Measurements from ENCODE around the gene ARL1. TPM values are rescaled to one million over a fixed set of nuclear protein-coding genes. Genes with fewer than 3 reads are reported as not detected.
"Not testable (repeated sequence)": the region's sequence is repeated elsewhere in the genome, so short reads cannot be mapped to it uniquely, and the experiment has no call there.

ARL1 gene
- 100 to 1,000 TPM in 1 of 3 donors, 10 to 100 TPM in 2; 82.4 to 100 (median 92.5) TPM for total RNA-seq

DNA sequence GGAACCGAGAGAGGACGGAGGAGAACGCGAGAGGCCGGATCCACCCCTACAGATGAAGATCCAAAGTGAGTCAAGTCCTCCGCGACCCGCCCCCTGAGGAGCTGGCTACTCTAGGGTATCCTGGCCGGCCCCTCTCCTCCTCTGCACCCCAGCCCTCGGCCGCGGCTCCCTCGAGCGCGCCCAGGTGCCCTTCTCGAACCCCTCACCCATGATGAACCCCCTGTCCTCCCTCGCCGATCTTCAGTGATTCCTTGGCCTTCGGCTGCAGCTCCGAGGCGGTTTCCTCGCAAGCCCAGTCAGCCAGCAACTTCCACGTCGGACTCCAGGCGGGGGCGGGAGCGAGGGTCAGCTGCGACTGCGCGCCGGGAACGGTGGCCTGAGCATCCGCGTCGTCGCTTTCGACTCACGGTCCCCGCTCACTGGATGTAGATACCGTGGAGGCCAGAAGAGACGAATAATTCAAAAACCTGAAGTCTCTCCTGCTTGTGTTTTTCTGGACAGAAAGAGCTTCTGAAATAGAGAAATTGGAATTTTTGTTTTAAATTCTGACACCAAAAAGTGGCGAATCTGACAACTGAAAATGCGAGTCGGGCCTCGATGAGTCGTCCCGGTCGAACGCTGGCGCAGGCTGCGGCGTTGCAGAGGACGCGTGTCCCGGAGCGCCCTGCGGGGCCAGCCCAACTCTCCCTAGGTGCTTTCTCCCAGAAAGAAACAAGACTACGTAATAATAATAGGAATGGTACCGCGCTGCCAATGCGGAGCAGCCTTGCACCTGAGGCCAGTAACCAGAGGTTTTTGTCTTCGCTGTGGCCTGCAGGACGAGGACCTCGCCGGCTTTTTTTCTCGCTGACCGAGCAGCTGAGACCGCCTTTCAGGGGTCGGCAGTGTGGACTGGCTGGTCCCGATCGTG, at the start of gene ARL1:
Gene ARL1, minus strand, starts transcription at position 337 of the 910 bp plus-strand sequence. Its CDS starts 127 bp downstream, at position 210.
- Mint-ChIP-seq H3K9me3 (no peaks in the 10 kb centered on the region), H3K4me3 (peak within 1 kb of the TSS; percentile 98), H3K36me3 (ENCODE audit: insufficient read depth) (peaks cover 2% of the 10 kb centered on the region), H3K27me3 (ENCODE audit: low read depth) (peaks cover 4% of the 10 kb centered on the region), H3K4me1 (ENCODE audit: low read depth) (peaks cover 19% of the 10 kb centered on the region)
- peak; percentile 85 to 87 for ATAC-seq
- peak; percentile 75 for DNase-seq

GRCh38 chr12:101455685-101456084, 48.1 kb upstream of the ARL1 start:
- peak in 1 of 2 donors; percentile 66 for ATAC-seq
- peaks cover 4% of the 10 kb centered on the region for H3K9me3 Mint-ChIP-seq
- peaks cover 10% of the 10 kb centered on the region for H3K4me1 Mint-ChIP-seq (ENCODE audit: low read depth)
- H3K4me3 Mint-ChIP-seq, result peak overlapping the region; percentile 59
- no peaks in the 10 kb centered on the region for H3K27me3 Mint-ChIP-seq (ENCODE audit: low read depth)
- DNase-seq, result no peak
- H3K36me3 Mint-ChIP-seq (ENCODE audit: insufficient read depth), result no peaks in the 10 kb centered on the region

- H3K4me1 Mint-ChIP-seq (ENCODE audit: low read depth), result no peaks in the 10 kb centered on the region
Observed at GRCh38 chr12:101441461-101442224, 34.1 kb upstream of the ARL1 start.

DNA sequence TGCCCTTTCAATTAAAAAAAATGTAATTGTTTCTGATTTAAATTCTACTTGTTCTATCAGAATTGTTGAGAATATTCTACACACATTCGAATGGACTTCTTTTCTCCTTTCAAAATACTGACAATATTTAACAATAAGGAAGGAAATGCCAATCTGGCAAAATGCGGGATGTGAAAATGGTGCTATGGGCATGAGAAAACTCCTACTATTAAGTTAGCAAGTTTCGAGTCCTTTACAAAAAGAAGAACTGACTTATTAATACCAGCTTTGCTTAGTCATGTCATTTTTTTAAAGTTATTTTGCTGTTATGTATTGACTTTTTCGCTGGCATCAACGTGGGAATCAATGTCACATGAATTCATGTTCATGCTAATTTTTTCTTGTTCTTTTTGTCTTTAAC, 31.7 kb upstream of the ARL1 start:
- no peaks in the 10 kb centered on the region for H3K36me3 Mint-ChIP-seq (ENCODE audit: insufficient read depth)
- H3K27me3 Mint-ChIP-seq (ENCODE audit: low read depth), result peaks cover 3% of the 10 kb centered on the region
- DNase-seq (no peak), ATAC-seq (no peak)
- no peaks in the 10 kb centered on the region for H3K4me1 Mint-ChIP-seq (ENCODE audit: low read depth)
- no peaks in the 10 kb centered on the region for H3K9me3 Mint-ChIP-seq
- H3K4me3 Mint-ChIP-seq, result no peak overlapping the region

More at GRCh38 chr12:101441461-101442224, 34.1 kb upstream of the ARL1 start:
- H3K9me3 Mint-ChIP-seq, result no peaks in the 10 kb centered on the region
- no peak for ATAC-seq
- no peak overlapping the region for H3K4me3 Mint-ChIP-seq
- H3K36me3 Mint-ChIP-seq (ENCODE audit: insufficient read depth), result no peaks in the 10 kb centered on the region
- DNase-seq, result no peak
- peaks cover 2% of the 10 kb centered on the region for H3K27me3 Mint-ChIP-seq (ENCODE audit: low read depth)

DNA sequence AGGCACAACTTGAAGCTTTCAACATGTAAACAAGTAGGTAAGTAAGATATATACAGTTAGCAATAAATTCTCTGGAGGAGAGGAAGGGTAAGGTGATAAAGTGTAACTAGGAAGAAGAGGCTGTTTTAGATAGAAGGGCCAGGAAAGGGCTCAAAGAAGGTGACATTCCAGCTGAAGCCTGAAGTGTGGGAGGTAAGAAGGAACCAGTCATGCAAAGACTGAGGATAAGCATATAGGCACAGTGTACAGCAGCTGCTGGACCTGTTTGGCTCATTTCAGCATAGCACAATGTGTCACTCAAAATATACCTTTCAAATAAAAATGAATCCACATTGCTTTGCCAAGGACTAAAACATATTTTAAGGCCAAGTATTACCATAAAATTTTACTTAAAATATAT, 28.6 kb upstream of the ARL1 start:
- Mint-ChIP-seq H3K27me3 (ENCODE audit: low read depth) (peaks cover 5% of the 10 kb centered on the region), H3K9me3 (no peaks in the 10 kb centered on the region), H3K4me3 (no peak overlapping the region), H3K4me1 (ENCODE audit: low read depth) (no peaks in the 10 kb centered on the region), H3K36me3 (ENCODE audit: insufficient read depth) (no peaks in the 10 kb centered on the region)
- DNase-seq (no peak), ATAC-seq (no peak)

DNA sequence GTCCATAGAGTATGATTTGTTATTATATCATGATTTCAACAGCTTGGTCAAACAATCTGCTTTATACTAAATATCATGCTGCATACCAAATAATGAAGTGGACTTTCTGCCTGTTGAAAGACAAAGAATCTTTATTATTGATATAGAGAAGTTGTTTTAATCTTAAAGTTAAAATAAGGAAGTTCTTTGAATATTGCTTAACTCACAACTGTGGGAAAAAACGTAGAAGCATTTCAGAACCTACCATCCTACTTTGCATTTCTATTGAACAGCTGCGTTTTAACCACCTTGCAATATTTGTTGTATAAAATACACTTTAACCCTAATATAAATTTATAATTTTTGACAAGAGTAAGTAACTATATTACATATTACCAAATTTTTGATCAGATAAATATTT, 22.9 kb upstream of the ARL1 start:
- no peak for ATAC-seq
- H3K4me3 Mint-ChIP-seq, result no peak overlapping the region
- H3K9me3 Mint-ChIP-seq, result no peaks in the 10 kb centered on the region
- peaks cover 3% of the 10 kb centered on the region for H3K27me3 Mint-ChIP-seq (ENCODE audit: low read depth)
- DNase-seq, result no peak
- H3K4me1 Mint-ChIP-seq (ENCODE audit: low read depth), result no peaks in the 10 kb centered on the region
- H3K36me3 Mint-ChIP-seq (ENCODE audit: insufficient read depth), result no peaks in the 10 kb centered on the region

- no peak for ATAC-seq
- H3K9me3 Mint-ChIP-seq, result no peaks in the 10 kb centered on the region
- DNase-seq, result no peak
- H3K36me3 Mint-ChIP-seq (ENCODE audit: insufficient read depth), result no peaks in the 10 kb centered on the region
- H3K4me3 Mint-ChIP-seq, result no peak overlapping the region
- peaks cover 6% of the 10 kb centered on the region for H3K27me3 Mint-ChIP-seq (ENCODE audit: low read depth)
- no peaks in the 10 kb centered on the region for H3K4me1 Mint-ChIP-seq (ENCODE audit: low read depth)
Observed at GRCh38 chr12:101424620-101425019, 17.0 kb upstream of the ARL1 start.

- DNase-seq; H3K9me3 Mint-ChIP-seq; H3K27me3 Mint-ChIP-seq (ENCODE audit: low read depth); H3K4me1 Mint-ChIP-seq (ENCODE audit: low read depth); H3K4me3 Mint-ChIP-seq; H3K36me3 Mint-ChIP-seq (ENCODE audit: insufficient read depth); ATAC-seq: not testable (repeated sequence)
Observed at GRCh38 chr12:101422066-101422465, 14.5 kb upstream of the ARL1 start.

DNA sequence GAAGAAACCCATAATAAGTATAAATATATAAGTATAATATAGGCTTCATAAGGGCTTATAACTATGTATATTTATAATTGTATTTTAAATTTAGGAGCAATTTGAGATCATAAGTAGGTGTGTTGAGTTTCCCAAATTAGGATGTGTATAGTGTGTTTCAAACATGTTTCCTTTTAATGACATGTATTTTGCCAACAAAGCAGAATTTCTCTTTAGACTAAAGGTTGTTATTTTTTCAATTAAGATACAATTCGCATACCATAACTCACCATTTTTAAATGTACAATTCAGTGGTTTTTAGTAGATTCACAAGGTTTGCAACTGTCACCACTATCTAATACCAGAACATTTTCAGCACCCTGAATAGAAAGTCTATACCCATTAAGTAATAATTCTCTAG, 7.7 kb upstream of the ARL1 start:
- Mint-ChIP-seq H3K4me1 (ENCODE audit: low read depth) (no peaks in the 10 kb centered on the region), H3K27me3 (ENCODE audit: low read depth) (peaks cover 5% of the 10 kb centered on the region), H3K4me3 (no peak overlapping the region), H3K36me3 (ENCODE audit: insufficient read depth) (no peaks in the 10 kb centered on the region), H3K9me3 (no peaks in the 10 kb centered on the region)
- no peak for ATAC-seq
- DNase-seq, result no peak

- ATAC-seq (no peak), DNase-seq (no peak)
- Mint-ChIP-seq H3K27me3 (ENCODE audit: low read depth) (peaks cover 5% of the 10 kb centered on the region), H3K36me3 (ENCODE audit: insufficient read depth) (no peaks in the 10 kb centered on the region), H3K4me1 (ENCODE audit: low read depth) (no peaks in the 10 kb centered on the region), H3K4me3 (no peak overlapping the region), H3K9me3 (no peaks in the 10 kb centered on the region)
Observed at GRCh38 chr12:101414533-101415119, 7.1 kb upstream of the ARL1 start.

GRCh38 chr12:101410169-101410568, 2.6 kb upstream of the ARL1 start:
- not testable (repeated sequence) for H3K27me3 Mint-ChIP-seq (ENCODE audit: low read depth); H3K4me3 Mint-ChIP-seq; DNase-seq; H3K9me3 Mint-ChIP-seq; H3K36me3 Mint-ChIP-seq (ENCODE audit: insufficient read depth); ATAC-seq
- H3K4me1 Mint-ChIP-seq (ENCODE audit: low read depth), result peaks cover 15% of the 10 kb centered on the region

GRCh38 chr12:101407049-101407435, 530 bp downstream of the ARL1 start:
- peaks cover 2% of the 10 kb centered on the region for H3K36me3 Mint-ChIP-seq (ENCODE audit: insufficient read depth)
- H3K27me3 Mint-ChIP-seq (ENCODE audit: low read depth), result no peaks in the 10 kb centered on the region
- H3K4me1 Mint-ChIP-seq (ENCODE audit: low read depth), result peaks cover 19% of the 10 kb centered on the region

DNA sequence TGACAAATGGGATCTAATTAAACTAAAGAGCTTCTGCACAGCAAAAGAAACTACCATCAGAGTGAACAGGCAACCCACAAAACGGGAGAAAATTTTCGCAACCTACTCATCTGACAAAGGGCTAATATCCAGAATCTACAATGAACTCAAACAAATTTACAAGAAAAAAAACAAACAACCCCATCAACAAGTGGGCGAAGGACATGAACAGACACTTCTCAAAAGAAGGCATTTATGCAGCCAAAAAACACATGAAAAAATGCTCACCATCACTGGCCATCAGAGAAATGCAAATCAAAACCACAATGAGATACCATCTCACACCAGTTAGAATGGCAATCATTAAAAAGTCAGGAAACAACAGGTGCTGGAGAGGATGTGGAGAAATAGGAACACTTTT, 16.4 kb downstream of the ARL1 start:
- not testable (repeated sequence) for H3K4me3 Mint-ChIP-seq; ATAC-seq; DNase-seq; H3K4me1 Mint-ChIP-seq (ENCODE audit: low read depth); H3K27me3 Mint-ChIP-seq (ENCODE audit: low read depth); H3K9me3 Mint-ChIP-seq
- H3K36me3 Mint-ChIP-seq (ENCODE audit: insufficient read depth), result peaks cover 47% of the 10 kb centered on the region

More at GRCh38 chr12:101407049-101407435, 530 bp downstream of the ARL1 start:
- DNase-seq, result peak; percentile 17
- Mint-ChIP-seq H3K4me3 (peak overlapping the region; percentile 98), H3K9me3 (no peaks in the 10 kb centered on the region)
- ATAC-seq, result peak; percentile 39 to 52

- Mint-ChIP-seq H3K9me3 (no peaks in the 10 kb centered on the region), H3K4me1 (ENCODE audit: low read depth) (peaks cover 2% of the 10 kb centered on the region), H3K27me3 (ENCODE audit: low read depth) (no peaks in the 10 kb centered on the region), H3K4me3 (no peak overlapping the region), H3K36me3 (ENCODE audit: insufficient read depth) (peaks cover 40% of the 10 kb centered on the region)
- DNase-seq, result no peak
- no peak for ATAC-seq
Observed at GRCh38 chr12:101379149-101379548, 28.4 kb downstream of the ARL1 start.

Measured in activated T-cell treated with anti-CD3 and anti-CD28 coated beads, Interleukin-2, amount 50 U/mL, for 4 hours (primary cell).